Thoracic aorta (tissue), 2 donors: ENCODE results near the gene DGKI. TPM values are rescaled to one million over a fixed set of nuclear protein-coding genes. Genes with fewer than 3 reads are reported as not detected.

ENCODE experiments used
- ATAC-seq: fragments of 150-250 bp; one replicate; pipeline ENCODE4 v1.8.0; 2017; ENCODE audit warnings: low read depth; ENCODE audit not compliant: insufficient number of reproducible peaks, low FRiP score
- DNase-seq: peaks from one replicate; pipeline ENCODE4 v3.0.0-alpha.2; 2020; ENCODE audit warnings: low spot score
- H3K27ac ChIP-seq, 2 donors: fragments of 200-600 bp; sonication (generic); 1 replicate in 1 of 2; 2 replicates in 1 of 2; pipeline ENCODE4 v1.5.1; 2016; ENCODE audit warnings: mild to moderate bottlenecking in 2 of 2, moderate library complexity in 2 of 2
- H3K27me3 ChIP-seq: fragments of 200-600 bp; sonication (generic); replicated peaks from 2 replicates; pipeline ENCODE4 v1.6.0; 2016; ENCODE audit warnings: mild to moderate bottlenecking; ENCODE audit not compliant: insufficient read depth
- H3K36me3 ChIP-seq: fragments of 200-600 bp; sonication (generic); one replicate; pipeline ENCODE4 v1.5.1; 2016
- H3K4me1 ChIP-seq, 2 donors: fragments of 200-600 bp; sonication (generic); 1 replicate in 1 of 2; 2 replicates in 1 of 2; pipeline versions ENCODE4 v1.5.1 to v1.6.0; 2016; ENCODE audit warnings: low read depth in 2 of 2, mild to moderate bottlenecking in 1 of 2; ENCODE audit not compliant: control insufficient read depth in 1 of 2
- H3K4me3 ChIP-seq: fragments of 200-600 bp; sonication (generic); 2 replicates; pipeline ENCODE4 v1.5.1; 2016; ENCODE audit warnings: mild to moderate bottlenecking
- H3K9me3 ChIP-seq: fragments of 200-600 bp; sonication (generic); 2 replicates; pipeline ENCODE4 v1.5.1; 2016
- CTCF ChIP-seq: fragments of 200-600 bp; sonication (generic); IDR thresholded peaks from one replicate; pipeline ENCODE4 v1.5.1; 2019; ENCODE audit warnings: antibody characterized with exemption
- total RNA-seq, 2 donors: library from RNA; depleted of rRNA; stranded (reverse); fragments of >200 nt; gene quantifications; one replicate each; pipeline versions ENCODE4 v1.1.0 to v1.2.3, GENCODE V29; 2016

Gene DGKI
- total RNA-seq, 2 donors from 2014 or later: 10.3 to 22.3 TPM

- Histone ChIP-seq H3K27ac (no peak overlapping the region), H3K4me3 (no peak overlapping the region), H3K36me3 (no peaks in the 10 kb centered on the region), H3K27me3 (no peaks in the 10 kb centered on the region), H3K4me1 (peaks cover 0 to under 1% of the 10 kb centered on the region in 2 donors), H3K9me3 (no peaks in the 10 kb centered on the region)
- ATAC-seq (no peak), DNase-seq (no peak)
- TF ChIP-seq CTCF: no peak
Observed at GRCh38 chr7:137681657-137682562, 164.9 kb downstream of the DGKI start.

GRCh38 chr7:137674551-137675409 lies 172.0 kb downstream of the DGKI start:
- H3K4me1 ChIP-seq: no peaks in the 10 kb centered on the region
- H3K9me3 ChIP-seq: no peaks in the 10 kb centered on the region
- DNase-seq (no peak), ATAC-seq (no peak)
- no peaks in the 10 kb centered on the region for H3K36me3 ChIP-seq
- H3K27ac ChIP-seq: no peak overlapping the region
- no peak for TF ChIP-seq CTCF
- H3K4me3 ChIP-seq: no peak overlapping the region
- no peaks in the 10 kb centered on the region for H3K27me3 ChIP-seq

- H3K36me3 ChIP-seq: no peaks in the 10 kb centered on the region
- H3K9me3 ChIP-seq: no peaks in the 10 kb centered on the region
- DNase-seq (no peak), ATAC-seq (no peak)
- no peak overlapping the region for H3K4me3 ChIP-seq
- H3K4me1 ChIP-seq: no peaks in the 10 kb centered on the region
- TF ChIP-seq CTCF: no peak
- H3K27ac ChIP-seq: no peak overlapping the region
- no peaks in the 10 kb centered on the region for H3K27me3 ChIP-seq
Observed at GRCh38 chr7:137674048-137674447, 172.7 kb downstream of the DGKI start.

- no peak for DNase-seq
- ATAC-seq: no peak
- no peaks in the 10 kb centered on the region for H3K36me3 ChIP-seq
- no peaks in the 10 kb centered on the region for H3K4me1 ChIP-seq
- TF ChIP-seq CTCF: no peak
- no peak overlapping the region for H3K4me3 ChIP-seq
- no peak overlapping the region for H3K27ac ChIP-seq
- no peaks in the 10 kb centered on the region for H3K9me3 ChIP-seq
- no peaks in the 10 kb centered on the region for H3K27me3 ChIP-seq
Observed at GRCh38 chr7:137671920-137672319, 174.9 kb downstream of the DGKI start.
